Right lobe of liver (tissue), 4 donors: ENCODE measurements around the gene CWF19L2.

ENCODE experiments used
- CTCF ChIP-seq, 4 donors: fragments of 200-600 bp in 3 of 4; fragments of 450-650 bp in 1 of 4; IDR thresholded peaks; one replicate each; pipeline versions ENCODE4 v1.5.1 to v1.8.0; 2016 to 2022; ENCODE audit warnings: antibody characterized with exemption in 4 of 4, mild to moderate bottlenecking in 2 of 4
- POLR2A ChIP-seq: fragments of 450-650 bp; IDR thresholded peaks from one replicate; pipeline ENCODE4 v1.6.1; 2017; ENCODE audit warnings: antibody characterized with exemption, mild to moderate bottlenecking
- donor health status: DM: no; HTN: no; CAD: no.
- donor health status: DM: no; HTN: no; CAD: no.
- donor health status: DM: no; HTN: yes; CAD: no.

- TF ChIP-seq CTCF (IDR thresholded peaks at IDR 0.05) (no peak), POLR2A (no peak)
Observed at GRCh38 chr11:107413352-107413751, 44.3 kb downstream of the CWF19L2 start.
